AG09309 (cell line): ENCODE results near the gene TREML2.
"Not testable (repeated sequence)": the region's sequence is repeated elsewhere in the genome, so short reads cannot be mapped to it uniquely, and the experiment has no call there.

ENCODE experiments used
- DNase-seq: peaks from one replicate; pipeline ENCODE4 v3.0.0-alpha.2; 2010; ENCODE audit warnings: low read depth
- H3K4me3 ChIP-seq: 2 replicates; pipeline ENCODE4 v1.5.1; 2011; ENCODE audit warnings: mild to moderate bottlenecking, low read depth, low read length, moderate library complexity; ENCODE audit not compliant: control insufficient read depth
- TF ChIP-seq, protein P1 (sequence below): IDR thresholded peaks from 2 replicates; pipeline ENCODE4 v1.5.1; 2011; ENCODE audit warnings: mild to moderate bottlenecking, low read depth, low read length, inconsistent platforms; ENCODE audit not compliant: insufficient read depth, control insufficient read depth; ENCODE audit errors: missing control alignments

Gene TREML2, protein sequence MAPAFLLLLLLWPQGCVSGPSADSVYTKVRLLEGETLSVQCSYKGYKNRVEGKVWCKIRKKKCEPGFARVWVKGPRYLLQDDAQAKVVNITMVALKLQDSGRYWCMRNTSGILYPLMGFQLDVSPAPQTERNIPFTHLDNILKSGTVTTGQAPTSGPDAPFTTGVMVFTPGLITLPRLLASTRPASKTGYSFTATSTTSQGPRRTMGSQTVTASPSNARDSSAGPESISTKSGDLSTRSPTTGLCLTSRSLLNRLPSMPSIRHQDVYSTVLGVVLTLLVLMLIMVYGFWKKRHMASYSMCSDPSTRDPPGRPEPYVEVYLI

DNA sequence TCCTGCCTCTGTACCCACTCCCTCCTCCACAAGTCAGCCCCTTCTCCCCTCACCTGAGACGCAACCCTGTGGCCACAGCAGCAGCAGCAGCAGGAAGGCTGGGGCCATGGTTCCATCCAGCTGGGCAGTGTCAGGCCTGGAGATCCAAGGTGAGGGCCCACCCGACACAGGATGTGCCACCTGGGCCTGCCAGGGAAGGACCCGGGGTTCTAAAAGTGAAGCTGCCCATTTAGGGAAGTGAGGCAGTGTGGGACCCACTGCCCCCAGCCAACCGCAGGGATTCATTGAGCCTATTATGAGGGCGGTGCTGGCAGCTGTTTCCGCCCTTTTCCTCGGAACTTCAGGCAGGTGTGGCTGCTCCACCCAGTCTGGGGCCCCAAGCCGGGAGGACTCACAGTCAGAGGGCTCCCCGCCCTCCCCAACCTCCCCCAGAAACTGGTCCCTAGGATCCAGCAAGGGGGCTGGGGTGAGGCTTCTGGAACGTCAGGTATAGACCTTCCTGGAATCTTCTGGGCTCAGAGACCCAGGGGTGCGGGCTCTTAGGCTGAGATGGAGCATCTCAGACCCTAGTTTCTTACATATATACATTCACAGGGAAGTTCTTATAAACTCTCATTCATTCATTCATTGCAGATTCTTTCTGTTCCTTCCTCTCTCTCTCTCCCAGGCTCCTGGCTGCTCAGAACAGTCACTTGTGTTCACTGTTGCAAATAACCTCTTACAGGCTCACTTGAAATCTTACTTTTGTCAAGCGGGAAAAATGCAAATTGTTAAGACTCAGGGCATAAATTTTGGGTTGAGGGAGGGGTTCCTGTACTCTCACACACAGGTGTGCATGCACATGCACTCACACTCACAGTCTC lies at the start of gene TREML2:
TREML2 (minus strand) TSS at position 249 of the 863 bp plus-strand sequence; CDS start at position 108, 141 bp downstream.
- no peak for DNase-seq
- TF ChIP-seq, protein P1, sequence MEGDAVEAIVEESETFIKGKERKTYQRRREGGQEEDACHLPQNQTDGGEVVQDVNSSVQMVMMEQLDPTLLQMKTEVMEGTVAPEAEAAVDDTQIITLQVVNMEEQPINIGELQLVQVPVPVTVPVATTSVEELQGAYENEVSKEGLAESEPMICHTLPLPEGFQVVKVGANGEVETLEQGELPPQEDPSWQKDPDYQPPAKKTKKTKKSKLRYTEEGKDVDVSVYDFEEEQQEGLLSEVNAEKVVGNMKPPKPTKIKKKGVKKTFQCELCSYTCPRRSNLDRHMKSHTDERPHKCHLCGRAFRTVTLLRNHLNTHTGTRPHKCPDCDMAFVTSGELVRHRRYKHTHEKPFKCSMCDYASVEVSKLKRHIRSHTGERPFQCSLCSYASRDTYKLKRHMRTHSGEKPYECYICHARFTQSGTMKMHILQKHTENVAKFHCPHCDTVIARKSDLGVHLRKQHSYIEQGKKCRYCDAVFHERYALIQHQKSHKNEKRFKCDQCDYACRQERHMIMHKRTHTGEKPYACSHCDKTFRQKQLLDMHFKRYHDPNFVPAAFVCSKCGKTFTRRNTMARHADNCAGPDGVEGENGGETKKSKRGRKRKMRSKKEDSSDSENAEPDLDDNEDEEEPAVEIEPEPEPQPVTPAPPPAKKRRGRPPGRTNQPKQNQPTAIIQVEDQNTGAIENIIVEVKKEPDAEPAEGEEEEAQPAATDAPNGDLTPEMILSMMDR: no peak
- H3K4me3 ChIP-seq: no peak within 1 kb of the TSS

DNA sequence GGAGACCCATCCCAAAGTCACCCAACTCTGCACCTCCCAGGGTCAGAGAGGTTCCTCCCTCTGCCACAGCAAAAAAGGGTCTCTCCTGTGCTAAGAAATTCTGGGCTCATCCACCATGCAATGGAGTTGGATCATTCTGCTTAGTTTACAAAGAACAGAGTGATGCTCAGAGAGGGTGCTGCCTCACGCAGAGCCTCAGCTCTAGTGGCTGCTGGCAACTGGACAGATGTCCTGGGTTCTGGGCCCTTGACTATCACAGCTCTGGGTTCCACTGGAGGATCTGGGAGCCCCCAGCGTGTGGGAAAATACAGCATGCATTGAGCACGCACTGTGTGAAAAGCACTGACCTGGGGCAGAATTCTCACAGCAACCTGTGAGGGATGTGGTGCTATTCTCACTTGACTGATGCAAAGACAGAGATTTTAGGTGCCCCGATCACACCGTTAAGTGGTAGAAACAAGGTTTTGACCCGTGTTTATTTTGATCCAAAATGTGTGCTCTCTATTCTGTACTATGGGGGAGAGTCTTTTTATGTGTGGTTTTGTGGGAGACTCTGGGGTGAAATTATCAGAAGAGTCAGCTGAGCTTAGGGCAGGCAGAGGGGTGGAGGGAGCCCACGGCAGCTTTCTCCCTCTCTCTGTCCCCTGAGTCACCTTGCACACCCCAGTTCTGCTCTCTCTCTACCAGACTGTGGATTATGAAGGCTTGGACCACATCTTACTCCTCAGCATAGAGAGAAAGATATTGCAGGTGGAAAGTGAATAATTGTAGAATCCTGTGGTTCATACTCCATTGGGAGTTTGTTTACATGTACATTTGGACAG lies 47.1 kb upstream of the TREML2 start:
- TF ChIP-seq, protein P1: no peak
- no peak for DNase-seq
- H3K4me3 ChIP-seq: no peak overlapping the region

DNA sequence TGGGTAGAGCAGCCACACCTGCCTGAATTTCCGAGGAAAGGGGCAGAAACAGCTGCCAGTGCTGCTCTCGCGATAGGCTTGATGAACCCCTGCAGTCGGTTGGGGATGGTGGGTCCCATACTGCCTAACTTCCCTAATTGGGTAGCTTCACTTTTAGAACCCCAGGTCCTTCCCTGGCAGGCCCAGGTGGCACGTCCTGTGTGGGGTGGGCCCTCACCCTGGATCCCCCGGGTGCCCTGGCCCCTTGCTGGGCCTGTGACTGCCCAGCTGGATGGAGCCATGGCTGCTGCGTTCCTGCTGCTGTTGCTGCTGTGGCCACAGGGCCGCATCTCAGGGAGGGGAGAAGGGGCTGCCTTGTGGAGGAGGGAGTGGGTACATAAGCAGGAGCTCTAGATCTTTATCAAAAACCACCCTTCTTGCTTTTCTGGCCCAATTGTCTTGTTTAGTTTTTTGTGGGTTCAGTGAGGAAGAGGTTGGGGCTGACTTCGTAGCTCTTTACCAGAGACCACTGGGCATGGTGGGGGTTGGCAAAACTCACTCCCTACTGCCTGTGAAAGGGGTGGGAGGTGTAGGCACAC lies 46.4 kb upstream of the TREML2 start:
- no peak for DNase-seq
- TF ChIP-seq, protein P1: no peak
- H3K4me3 ChIP-seq: no peak overlapping the region

DNA sequence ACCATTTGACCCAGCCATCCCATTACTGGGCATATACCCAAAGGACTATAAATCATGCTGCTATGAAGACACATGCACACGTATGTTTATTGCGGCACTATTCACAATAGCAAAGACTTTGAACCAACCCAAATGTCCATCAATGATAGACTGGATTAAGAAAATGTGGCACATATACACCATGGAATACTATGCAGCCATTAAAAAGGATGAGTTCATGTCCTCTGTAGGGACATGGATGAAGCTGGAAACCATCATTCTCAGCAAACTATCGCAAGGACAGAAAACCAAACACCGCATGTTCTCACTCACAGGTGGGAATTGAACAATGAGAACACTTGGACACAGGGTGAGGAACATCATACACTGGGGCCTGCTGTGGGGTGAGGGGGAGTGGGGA lies 45.6 kb upstream of the TREML2 start:
- H3K4me3 ChIP-seq, DNase-seq: not testable (repeated sequence)

DNA sequence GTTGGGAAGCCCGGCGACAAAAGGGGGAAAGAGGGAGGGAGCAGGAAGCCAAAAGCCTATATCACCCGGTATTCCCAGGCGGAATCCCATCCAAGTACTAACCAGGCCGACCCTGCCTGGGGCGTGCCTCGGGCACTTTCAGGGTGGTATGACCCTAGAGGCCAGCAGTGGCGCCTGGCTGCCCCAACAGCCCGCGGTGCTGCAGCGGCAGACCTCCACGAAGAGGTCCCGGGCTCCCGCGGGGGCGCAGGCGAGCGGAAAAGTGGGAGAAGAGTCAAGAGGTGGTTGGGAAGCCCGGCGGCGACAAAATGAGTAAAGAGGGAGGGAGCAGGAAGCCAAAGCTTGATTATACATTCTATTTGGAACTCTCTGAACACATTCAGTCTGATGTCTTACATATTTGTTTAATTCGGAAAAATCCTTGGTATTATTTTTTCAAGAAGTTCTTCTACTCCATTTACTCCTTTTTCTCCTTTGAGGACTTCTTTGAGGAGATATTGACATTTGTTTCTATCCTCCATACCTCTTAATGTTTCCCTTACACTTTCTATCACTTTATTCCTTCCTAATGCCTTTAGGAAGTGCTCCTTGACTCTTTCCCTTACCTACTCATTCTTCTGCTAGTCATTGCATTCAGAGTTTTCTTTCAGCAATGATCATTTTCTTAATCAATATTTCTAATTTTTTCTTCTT lies 38.7 kb upstream of the TREML2 start:
- no peak for DNase-seq
- TF ChIP-seq, protein P1: no peak
- no peak overlapping the region for H3K4me3 ChIP-seq

DNA sequence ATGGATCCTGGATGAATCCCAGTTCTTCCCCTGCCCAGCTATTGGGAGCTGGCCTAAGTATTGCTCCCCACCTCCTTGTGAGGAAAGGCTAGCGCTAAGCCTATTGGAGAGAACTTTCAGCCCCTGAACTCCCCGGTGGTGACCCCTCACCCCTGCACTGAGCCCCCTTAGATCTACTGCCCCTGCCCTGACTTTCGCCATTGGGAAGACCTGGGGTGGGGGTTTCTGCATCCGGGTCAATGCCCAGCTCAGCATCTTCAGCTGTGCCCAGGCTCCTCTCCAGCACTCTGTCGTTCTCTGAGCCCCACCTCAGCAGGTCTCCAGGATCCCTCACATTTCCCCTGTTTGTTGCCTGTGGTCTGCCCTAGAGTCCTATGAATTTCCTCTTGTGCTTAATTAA lies 36.2 kb upstream of the TREML2 start:
- TF ChIP-seq, protein P1: no peak
- DNase-seq: no peak
- no peak overlapping the region for H3K4me3 ChIP-seq
